ENCODE results near the gene PEG3.

DNA sequence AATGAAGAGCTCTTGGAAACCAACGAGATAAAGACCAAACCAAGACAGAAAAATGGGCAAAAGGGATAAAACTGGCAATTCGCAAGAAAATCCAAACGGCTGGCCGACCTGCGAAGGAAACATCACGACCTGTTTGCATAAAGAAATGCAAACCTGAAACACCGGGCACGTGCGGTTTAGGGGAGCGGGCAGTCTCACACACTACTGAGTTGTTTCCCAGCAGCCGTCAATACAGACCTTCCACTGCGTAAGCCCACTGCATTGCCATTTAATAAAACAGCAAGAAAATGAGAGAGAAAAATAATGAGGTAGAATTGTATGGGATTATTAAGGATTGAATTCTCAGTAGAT lies 642 bp upstream of the PEG3 start:
- TF ChIP-seq, protein P1, sequence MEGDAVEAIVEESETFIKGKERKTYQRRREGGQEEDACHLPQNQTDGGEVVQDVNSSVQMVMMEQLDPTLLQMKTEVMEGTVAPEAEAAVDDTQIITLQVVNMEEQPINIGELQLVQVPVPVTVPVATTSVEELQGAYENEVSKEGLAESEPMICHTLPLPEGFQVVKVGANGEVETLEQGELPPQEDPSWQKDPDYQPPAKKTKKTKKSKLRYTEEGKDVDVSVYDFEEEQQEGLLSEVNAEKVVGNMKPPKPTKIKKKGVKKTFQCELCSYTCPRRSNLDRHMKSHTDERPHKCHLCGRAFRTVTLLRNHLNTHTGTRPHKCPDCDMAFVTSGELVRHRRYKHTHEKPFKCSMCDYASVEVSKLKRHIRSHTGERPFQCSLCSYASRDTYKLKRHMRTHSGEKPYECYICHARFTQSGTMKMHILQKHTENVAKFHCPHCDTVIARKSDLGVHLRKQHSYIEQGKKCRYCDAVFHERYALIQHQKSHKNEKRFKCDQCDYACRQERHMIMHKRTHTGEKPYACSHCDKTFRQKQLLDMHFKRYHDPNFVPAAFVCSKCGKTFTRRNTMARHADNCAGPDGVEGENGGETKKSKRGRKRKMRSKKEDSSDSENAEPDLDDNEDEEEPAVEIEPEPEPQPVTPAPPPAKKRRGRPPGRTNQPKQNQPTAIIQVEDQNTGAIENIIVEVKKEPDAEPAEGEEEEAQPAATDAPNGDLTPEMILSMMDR (IDR thresholded peaks at IDR 0.05 in 8 of 11, conservative IDR thresholded peaks at IDR 0.05 in 3 of 11): no peak
- no peak for TF ChIP-seq POLR2A (IDR thresholded peaks at IDR 0.05)
- TF ChIP-seq POLR2AphosphoS5 (IDR thresholded peaks at IDR 0.05): no peak
